ENCODE results near the gene MYH10.

Gene MYH10

DNA sequence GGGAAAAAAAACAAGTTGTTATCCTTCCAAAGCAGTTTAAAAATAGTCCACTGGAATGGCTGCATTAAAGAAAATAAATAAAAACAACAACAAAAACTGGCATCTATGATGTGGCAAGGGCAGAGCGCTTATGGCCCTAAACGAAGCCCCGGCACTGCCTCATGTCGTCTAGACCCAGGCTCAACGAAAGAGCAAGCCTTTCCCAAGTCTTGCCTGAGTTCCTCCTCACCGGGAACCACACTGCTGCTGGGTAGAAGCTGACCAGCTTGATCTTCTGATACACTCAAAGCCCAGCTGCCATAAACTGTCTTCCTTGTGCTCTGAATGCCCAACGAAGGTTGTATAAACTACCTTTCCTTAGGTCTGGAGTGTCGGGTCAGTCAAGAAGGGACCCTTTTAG is 157.9 kb downstream of the MYH10 start:
- Histone ChIP-seq H3K9me2 (replicated peaks; ENCODE audit: insufficient read depth, low read length) (no peaks in the 10 kb centered on the region), H3K27ac (ENCODE audit: low read length) (no peak overlapping the region), H3K4me2 (ENCODE audit: low read depth, low read length) (no peak overlapping the region), H4K20me1 (ENCODE audit: insufficient read depth, low read length) (no peaks in the 10 kb centered on the region), H3K9me3 (replicated peaks; ENCODE audit: insufficient read depth, low read length) (no peaks in the 10 kb centered on the region), H3K79me2 (ENCODE audit: low read length) (peaks cover 3% of the 10 kb centered on the region; the same call in 1 of the 2 replicates), H3K4me3 (ENCODE audit: low read length) (no peak overlapping the region), H2AFZ (ENCODE audit: low read length) (no peak overlapping the region), H3F3A (ENCODE audit: insufficient read depth, low read length) (no peaks in the 10 kb centered on the region), H3K4me1 (ENCODE audit: low read length) (no peaks in the 10 kb centered on the region), H3K9ac (ENCODE audit: low read length) (no peak overlapping the region), H3K27me3 (replicated peaks; ENCODE audit: insufficient read depth, low read length) (no peaks in the 10 kb centered on the region), H3K36me3 (replicated peaks; ENCODE audit: insufficient read depth, low read length) (peaks cover 11% of the 10 kb centered on the region; the same call in 1 of the 2 replicates)
- TF ChIP-seq, protein P1, sequence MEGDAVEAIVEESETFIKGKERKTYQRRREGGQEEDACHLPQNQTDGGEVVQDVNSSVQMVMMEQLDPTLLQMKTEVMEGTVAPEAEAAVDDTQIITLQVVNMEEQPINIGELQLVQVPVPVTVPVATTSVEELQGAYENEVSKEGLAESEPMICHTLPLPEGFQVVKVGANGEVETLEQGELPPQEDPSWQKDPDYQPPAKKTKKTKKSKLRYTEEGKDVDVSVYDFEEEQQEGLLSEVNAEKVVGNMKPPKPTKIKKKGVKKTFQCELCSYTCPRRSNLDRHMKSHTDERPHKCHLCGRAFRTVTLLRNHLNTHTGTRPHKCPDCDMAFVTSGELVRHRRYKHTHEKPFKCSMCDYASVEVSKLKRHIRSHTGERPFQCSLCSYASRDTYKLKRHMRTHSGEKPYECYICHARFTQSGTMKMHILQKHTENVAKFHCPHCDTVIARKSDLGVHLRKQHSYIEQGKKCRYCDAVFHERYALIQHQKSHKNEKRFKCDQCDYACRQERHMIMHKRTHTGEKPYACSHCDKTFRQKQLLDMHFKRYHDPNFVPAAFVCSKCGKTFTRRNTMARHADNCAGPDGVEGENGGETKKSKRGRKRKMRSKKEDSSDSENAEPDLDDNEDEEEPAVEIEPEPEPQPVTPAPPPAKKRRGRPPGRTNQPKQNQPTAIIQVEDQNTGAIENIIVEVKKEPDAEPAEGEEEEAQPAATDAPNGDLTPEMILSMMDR (IDR thresholded peaks at IDR 0.05; ENCODE audit: low read length) = no peak
- TF ChIP-seq EZH2phosphoT487 (IDR thresholded peaks at IDR 0.05; ENCODE audit: low read length) = no peak
- TF ChIP-seq EZH2 (optimal IDR thresholded peaks at IDR 0.05; ENCODE audit: low read depth, low read length) = no peak
- DNase-seq = no peak

GRCh38 chr17:8470447-8471047 is 160.0 kb downstream of the MYH10 start:
- no peak for DNase-seq
- Histone ChIP-seq H3K79me2 (ENCODE audit: low read length) (peaks cover 11% of the 10 kb centered on the region), H3K36me3 (replicated peaks; ENCODE audit: insufficient read depth, low read length) (peaks cover 10% of the 10 kb centered on the region), H4K20me1 (ENCODE audit: insufficient read depth, low read length) (no peaks in the 10 kb centered on the region), H3K9me3 (replicated peaks; ENCODE audit: insufficient read depth, low read length) (no peaks in the 10 kb centered on the region), H3K27ac (ENCODE audit: low read length) (no peak overlapping the region), H3K9me2 (replicated peaks; ENCODE audit: insufficient read depth, low read length) (no peaks in the 10 kb centered on the region), H3K4me2 (ENCODE audit: low read depth, low read length) (no peak overlapping the region), H3F3A (ENCODE audit: insufficient read depth, low read length) (no peaks in the 10 kb centered on the region), H3K4me1 (ENCODE audit: low read length) (no peaks in the 10 kb centered on the region), H3K27me3 (replicated peaks; ENCODE audit: insufficient read depth, low read length) (no peaks in the 10 kb centered on the region), H3K9ac (ENCODE audit: low read length) (no peak overlapping the region), H2AFZ (ENCODE audit: low read length) (no peak overlapping the region), H3K4me3 (ENCODE audit: low read length) (no peak overlapping the region)
- TF ChIP-seq EZH2phosphoT487 (IDR thresholded peaks at IDR 0.05; ENCODE audit: low read length) (no peak), EZH2 (optimal IDR thresholded peaks at IDR 0.05; ENCODE audit: low read depth, low read length) (no peak)
- TF ChIP-seq, protein P1 (IDR thresholded peaks at IDR 0.05; ENCODE audit: low read length) = no peak

DNA sequence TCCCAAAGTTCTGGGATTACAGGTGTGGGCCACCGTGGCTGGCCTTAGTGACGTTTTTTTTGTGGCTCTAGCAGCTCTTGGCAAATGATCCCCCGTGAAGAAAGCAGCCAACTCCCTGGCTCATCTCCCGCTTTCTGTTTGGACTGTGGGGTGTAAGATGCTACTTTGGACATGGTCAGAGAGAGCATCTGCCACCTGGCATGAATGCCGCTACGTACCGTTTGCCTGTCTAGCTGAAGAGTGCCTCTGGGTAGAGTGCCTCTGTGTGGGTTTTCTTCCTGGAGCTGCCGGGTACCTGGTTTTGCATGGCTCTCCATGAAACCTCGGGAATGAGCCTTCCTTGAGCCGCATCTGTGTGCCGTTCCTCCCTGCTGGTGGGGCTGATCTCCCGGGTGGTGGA is 160.6 kb downstream of the MYH10 start:
- peaks cover 4% of the 10 kb centered on the region for H3K36me3 ChIP-seq (replicated peaks; ENCODE audit: insufficient read depth, low read length)
- H3K4me2 ChIP-seq (ENCODE audit: low read depth, low read length) = no peak overlapping the region
- H3K9ac ChIP-seq (ENCODE audit: low read length) = no peak overlapping the region

More for the DNA sequence above, 160.6 kb downstream of the MYH10 start:
- DNase-seq = no peak
- H3K4me1 ChIP-seq (ENCODE audit: low read length) = no peaks in the 10 kb centered on the region
- H3K27ac ChIP-seq (ENCODE audit: low read length) = no peak overlapping the region
- peaks cover 16% of the 10 kb centered on the region for H3K79me2 ChIP-seq (ENCODE audit: low read length)
- TF ChIP-seq EZH2phosphoT487 (IDR thresholded peaks at IDR 0.05; ENCODE audit: low read length) (no peak), EZH2 (optimal IDR thresholded peaks at IDR 0.05; ENCODE audit: low read depth, low read length) (no peak)
- TF ChIP-seq, protein P1 (IDR thresholded peaks at IDR 0.05; ENCODE audit: low read length) = no peak
- H3K4me3 ChIP-seq (ENCODE audit: low read length) = no peak overlapping the region
- H3K27me3 ChIP-seq (replicated peaks; ENCODE audit: insufficient read depth, low read length) = no peaks in the 10 kb centered on the region
- H3K9me2 ChIP-seq (replicated peaks; ENCODE audit: insufficient read depth, low read length) = no peaks in the 10 kb centered on the region
- no peak overlapping the region for H2AFZ ChIP-seq (ENCODE audit: low read length)
- H3F3A ChIP-seq (ENCODE audit: insufficient read depth, low read length) = no peaks in the 10 kb centered on the region
- H4K20me1 ChIP-seq (ENCODE audit: insufficient read depth, low read length) = no peaks in the 10 kb centered on the region
- H3K9me3 ChIP-seq (replicated peaks; ENCODE audit: insufficient read depth, low read length) = no peaks in the 10 kb centered on the region

All from MM.1S (cell line).